ENCODE measurements around the gene PAQR6. TPM values are rescaled to one million over a fixed set of nuclear protein-coding genes. Genes with fewer than 3 reads are reported as not detected.
"Not testable (repeated sequence)": the region's sequence is repeated elsewhere in the genome, so short reads cannot be mapped to it uniquely, and the experiment has no call there.

PAQR6 gene
- total RNA-seq, 1 donor from 2014 or later = 0.51 TPM

- no peak for DNase-seq
- ATAC-seq (ENCODE audit: poor library complexity) = no peak
- intact Hi-C loops (cut with DNase I) = no loop called here
Measured at GRCh38 chr1:156241926-156242325, 5.9 kb downstream of the PAQR6 start, which contains the start of gene BGLAP. Gene BGLAP (plus strand): TSS chr1:156242184. CDS start chr1:156242232, 48 bp downstream.

- intact Hi-C loops (cut with DNase I) = no loop called here
- DNase-seq = no peak
- no peak for ATAC-seq (ENCODE audit: poor library complexity)
Measured at GRCh38 chr1:156241311-156241811, 6.5 kb downstream of the PAQR6 start.

DNA sequence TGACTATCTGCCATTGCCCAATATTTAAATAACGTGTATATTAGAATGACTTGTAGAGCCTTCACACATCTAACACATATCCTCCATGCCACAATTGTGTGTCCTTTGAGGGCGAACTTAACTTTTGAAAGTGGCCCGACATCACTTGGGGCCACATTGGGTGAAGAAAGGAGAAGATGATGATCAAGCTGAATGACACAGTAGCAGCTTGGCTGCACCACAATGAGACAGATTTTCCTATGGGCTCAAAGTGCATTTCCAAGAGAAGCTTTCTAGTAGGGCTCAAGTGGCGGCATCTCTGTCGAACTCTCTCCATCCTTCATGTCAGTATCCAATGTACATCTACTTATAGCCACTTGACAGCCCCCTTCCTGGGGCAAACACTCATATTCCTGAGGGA, 9.6 kb downstream of the PAQR6 start:
- no peak for DNase-seq
- intact Hi-C loops (cut with DNase I) = no loop called here
- no peak for ATAC-seq (ENCODE audit: poor library complexity)

DNA sequence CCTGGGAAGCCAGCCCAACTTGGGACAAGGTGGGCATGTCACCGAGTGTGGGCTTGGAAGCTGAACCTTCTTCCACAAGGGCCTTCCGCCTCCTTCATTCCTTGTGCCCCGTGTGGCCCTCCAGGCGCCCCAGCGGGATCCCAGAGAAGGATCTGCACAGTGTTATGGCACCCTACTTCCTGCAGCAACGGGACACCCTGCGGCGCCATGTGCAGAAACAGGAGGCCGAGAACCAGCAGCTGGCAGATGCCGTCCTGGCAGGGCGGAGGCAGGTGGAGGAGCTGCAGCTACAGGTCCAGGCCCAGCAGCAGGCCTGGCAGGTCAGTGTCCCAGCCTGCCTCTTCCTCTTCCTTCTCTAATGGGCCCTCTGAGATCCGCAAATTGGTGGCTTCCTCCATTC, 11.7 kb downstream of the PAQR6 start:
- intact Hi-C loops (cut with DNase I) = no loop called here
- no peak for DNase-seq
- ATAC-seq (ENCODE audit: poor library complexity) = no peak

DNA sequence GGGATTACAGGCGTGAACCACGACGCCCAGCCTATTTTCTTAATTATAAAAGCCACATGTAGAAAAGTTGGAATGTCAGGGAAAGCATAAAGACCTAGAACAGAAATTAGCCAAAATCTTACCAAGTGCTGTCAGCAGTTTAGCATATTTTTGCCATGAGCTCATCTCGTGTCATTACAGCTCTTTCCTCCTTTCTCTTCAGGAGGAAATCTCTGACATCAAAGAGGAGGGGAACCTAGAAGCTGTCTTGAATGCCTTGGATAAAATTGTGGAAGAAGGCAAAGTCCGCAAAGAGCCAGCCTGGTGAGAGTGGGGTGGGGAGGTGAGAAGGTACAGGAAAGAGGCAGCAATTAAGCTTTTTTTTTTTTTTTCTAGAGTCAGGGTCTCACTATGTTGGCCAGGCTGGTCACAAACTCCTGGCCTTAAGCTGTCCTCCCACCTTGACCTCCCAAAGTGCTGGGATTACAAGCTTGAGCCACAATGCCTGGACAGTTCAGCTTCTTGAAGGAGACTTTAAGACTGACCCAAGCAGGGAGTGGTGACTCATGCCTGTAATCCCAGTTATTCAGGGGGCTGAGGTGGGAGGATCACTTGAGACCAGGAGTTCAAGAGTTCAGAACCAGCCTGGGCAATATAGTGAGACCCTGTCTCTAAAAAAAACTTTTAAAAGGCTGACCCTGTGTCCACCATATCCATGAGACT, 14.3 kb downstream of the PAQR6 start:
- intact Hi-C loops (cut with DNase I) = no loop called here
- DNase-seq = no peak
- ATAC-seq (ENCODE audit: poor library complexity) = no peak

DNA sequence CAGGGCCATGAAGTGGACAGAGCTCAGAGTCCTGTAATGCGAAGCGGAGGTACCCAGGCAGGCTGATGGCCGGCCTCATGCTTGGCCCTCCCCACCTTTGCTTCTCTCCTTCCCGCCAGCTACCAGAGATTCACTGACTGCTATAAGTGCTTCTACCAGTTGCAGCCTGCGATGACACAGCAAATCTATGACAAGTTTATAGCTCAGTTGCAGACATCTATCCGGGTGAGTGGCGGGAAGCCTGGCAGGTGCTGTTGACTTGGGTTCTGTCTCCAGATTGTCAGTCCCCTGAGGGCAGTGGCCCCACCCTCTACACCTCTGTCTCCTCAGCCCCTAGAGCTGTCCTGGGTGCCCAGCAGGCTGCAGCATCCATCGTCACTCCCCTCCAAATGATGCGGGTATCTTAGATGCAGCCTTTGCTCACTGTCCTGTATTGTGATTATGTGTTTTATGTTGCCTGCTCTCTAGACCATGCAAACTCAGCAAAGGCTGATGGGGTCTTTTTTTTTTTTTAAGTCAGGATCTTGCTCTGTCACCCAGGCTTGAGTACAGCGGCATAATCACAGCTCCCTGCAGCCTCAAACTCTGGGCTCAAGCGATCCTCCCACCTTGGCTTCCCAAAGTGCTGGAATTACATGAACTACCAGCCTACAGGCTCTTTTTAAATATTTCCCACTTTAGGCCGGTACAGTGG, 15.5 kb downstream of the PAQR6 start:
- DNase-seq = no peak
- intact Hi-C loops (cut with DNase I) = no loop called here
- ATAC-seq (ENCODE audit: poor library complexity) = no peak

DNA sequence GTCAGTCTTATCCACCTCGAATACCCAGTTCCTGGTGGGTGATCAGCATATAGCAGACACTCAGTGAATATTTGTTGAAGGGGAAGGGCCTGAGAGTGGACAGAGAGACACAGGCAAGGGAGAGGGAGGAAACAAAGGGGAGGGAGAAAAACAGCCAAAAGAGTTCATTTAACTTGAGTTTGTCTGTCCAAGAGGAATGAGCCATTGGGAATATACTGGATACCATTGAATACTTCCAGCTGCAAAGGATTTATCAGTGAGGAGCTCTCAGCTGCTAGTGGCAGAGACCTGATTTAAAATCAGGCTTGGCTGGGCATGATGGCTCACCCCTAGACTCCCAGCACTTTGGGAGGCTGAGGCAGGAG, 17.4 kb downstream of the PAQR6 start:
- no peak for DNase-seq
- intact Hi-C loops (cut with DNase I) = no loop called here
- ATAC-seq (ENCODE audit: poor library complexity) = no peak

DNA sequence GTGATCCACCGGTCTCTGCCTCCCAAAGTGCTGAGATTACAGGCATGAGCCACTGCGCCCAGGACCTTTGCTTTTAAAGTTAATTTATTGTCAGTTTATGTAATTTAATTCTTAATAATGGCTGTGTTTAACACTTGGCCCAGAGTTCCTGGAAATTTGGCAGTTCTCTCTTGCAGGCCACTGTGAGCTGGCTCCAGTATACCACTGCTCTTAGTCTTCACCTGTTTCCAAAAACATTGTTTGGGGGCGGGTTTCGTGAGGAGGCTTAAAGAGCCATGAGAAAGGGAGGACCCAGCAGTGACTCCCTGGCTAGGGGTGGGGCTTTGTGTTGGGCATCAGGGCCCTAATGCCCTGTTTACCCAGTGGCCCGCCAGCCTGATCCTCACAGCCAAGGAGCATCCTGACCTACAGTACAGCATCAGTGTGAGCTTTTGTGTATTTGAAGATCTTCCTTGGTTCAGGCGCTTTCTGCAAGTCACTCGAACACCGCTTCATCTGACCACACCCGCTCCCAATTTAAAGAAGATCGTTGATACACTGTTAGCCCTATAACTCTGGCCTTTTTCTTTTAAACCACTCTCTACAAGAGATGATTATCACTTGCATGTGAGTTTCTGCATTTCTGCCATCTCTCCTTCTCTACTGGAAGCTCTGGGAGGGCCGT, 17.9 kb downstream of the PAQR6 start:
- DNase-seq (no peak), ATAC-seq (ENCODE audit: poor library complexity) (no peak)
- intact Hi-C loops (cut with DNase I) = no loop called here

- intact Hi-C loops (cut with DNase I) = no loop called here
- ATAC-seq (ENCODE audit: poor library complexity) = no peak
- no peak for DNase-seq
Measured at GRCh38 chr1:156228501-156228900, 19.4 kb downstream of the PAQR6 start.

DNA sequence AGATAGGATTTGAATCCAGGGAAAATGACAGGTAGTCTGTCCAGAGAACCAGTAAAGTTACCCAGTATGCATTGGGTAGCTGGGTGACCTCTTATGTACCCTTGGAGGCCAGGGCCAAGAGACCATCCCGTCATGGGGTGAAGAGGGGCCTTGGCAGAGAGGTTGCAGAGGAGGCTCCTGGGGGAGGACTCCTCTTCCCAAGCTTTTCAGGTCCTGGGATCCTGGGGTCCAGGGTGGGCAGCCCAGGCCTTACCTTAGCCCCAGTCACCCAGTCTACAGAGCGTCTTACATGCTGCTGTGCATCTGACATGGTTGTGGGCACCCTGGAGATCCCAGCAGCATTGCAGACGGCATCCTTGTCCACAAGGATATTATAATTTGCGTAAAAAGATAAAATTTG, 21.1 kb downstream of the PAQR6 start:
- DNase-seq = no peak
- intact Hi-C loops (cut with DNase I) = no loop called here
- no peak for ATAC-seq (ENCODE audit: poor library complexity)

DNA sequence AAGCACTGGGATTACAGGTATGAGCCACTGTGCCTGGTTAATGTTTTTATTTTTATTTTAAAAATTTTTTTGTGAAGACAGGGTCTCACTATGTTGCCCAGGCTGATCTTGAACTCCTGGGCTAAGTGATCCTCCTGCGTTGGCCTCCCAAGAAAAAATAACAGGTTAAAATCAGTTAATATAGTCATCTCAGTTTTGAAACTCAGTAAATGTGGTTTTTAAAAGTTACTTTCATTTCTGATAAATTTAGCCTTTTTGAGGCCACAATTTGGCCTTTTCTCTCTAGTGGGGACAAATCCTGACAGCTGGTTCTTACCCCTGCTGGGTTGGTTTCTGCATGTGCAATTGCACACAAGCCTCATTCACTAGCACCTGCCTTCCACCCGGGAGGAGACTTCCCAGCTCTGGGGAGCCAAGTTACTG, 21.7 kb downstream of the PAQR6 start:
- intact Hi-C loops (cut with DNase I) = no loop called here
- ATAC-seq (ENCODE audit: poor library complexity) (no peak), DNase-seq (no peak)

DNA sequence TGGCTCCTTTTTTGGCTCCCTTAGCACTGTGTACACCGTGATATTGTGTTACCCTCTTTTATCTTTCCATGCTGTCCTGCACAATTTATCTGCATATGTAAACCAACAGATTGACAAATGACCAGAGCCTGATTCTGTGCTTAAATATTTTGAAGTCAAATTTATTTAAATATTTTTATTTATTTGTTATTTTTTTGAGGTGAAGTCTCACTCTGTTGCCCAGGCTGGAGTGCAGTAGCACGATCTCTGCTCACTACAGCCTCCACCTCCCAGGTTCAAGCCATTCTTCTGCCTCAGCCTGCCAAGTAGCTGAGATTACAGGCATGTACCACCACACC, 22.2 kb downstream of the PAQR6 start:
- intact Hi-C loops (cut with DNase I) = loop anchor here (2.0 kb wide), 1 partner anchor 135 kb away; no protein-coding TSS in a partner anchor
- DNase-seq (no peak), ATAC-seq (ENCODE audit: poor library complexity) (no peak)

DNA sequence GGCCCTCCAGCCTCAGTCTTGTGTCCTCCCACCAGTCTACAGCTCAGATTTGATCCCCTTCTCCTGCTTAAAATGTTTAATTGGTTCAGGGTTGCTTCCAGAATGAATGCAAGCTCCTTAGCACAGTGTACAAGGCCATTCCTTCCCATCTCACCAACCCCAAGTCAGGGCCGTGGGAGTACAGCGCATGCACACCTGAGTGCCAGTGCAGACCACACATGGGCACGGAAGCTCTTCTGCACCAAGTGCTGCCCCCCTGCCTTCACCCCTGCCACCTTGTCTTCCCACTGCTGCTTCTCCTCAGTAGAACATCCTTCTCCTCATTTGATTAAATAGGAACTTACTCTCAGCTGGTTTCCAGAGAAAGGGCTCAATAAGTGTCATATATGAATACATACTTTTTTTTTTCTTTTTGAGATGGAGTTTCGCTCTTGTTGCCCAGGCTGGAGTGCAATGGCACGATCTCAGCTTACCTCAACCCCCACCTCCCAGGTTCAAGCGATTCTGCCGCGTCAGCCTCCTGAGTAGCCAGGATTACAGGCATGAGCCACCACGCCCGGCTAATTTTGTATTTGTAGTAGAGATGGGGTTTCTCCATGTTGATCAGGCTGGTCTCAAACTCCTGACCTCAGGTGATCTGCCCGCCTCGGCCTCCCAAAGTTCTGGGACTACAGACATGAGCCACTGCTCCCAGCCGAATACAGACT, 25.7 kb downstream of the PAQR6 start:
- DNase-seq = no peak
- ATAC-seq (ENCODE audit: poor library complexity) = no peak
- intact Hi-C loops (cut with DNase I) = loop anchor here (5.0 kb wide), 1 partner anchor 70 kb away; the partner anchor contains the start of gene SEMA4A

- ATAC-seq (ENCODE audit: poor library complexity) (no peak), DNase-seq (no peak)
- intact Hi-C loops (cut with DNase I) = loop anchor here (5.0 kb wide), 1 partner anchor 68 kb away; the partner anchor contains the start of gene SEMA4A
Measured at GRCh38 chr1:156220226-156220625, 27.6 kb downstream of the PAQR6 start.

- DNase-seq = no peak
- intact Hi-C loops (cut with DNase I) = no loop called here
- ATAC-seq (ENCODE audit: poor library complexity) = no peak
Measured at GRCh38 chr1:156217871-156218270, 30.0 kb downstream of the PAQR6 start.

- intact Hi-C loops (cut with DNase I); DNase-seq; ATAC-seq (ENCODE audit: poor library complexity): not testable (repeated sequence)
Measured at GRCh38 chr1:156216361-156217086, 31.3 kb downstream of the PAQR6 start.

- ATAC-seq (ENCODE audit: poor library complexity) (no peak), DNase-seq (no peak)
- intact Hi-C loops (cut with DNase I) = no loop called here
Measured at GRCh38 chr1:156214024-156214748, 33.7 kb downstream of the PAQR6 start.

DNA sequence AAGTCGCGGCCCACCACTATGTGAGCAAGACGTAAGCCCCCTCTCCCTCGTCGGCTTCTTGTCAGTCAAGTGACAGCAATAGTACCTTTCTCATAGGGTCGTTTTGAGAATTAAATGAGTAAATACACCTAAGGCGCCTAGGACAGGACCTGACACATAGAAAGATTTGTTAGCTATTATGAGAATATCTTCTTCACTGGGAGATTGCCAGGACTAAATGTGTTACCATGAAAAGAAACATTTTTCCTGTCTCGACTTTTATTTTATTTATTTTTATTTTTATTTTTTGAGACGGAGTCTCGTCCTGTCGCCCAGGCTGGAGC, 34.3 kb downstream of the PAQR6 start:
- DNase-seq = no peak
- intact Hi-C loops (cut with DNase I) = no loop called here

More for the DNA sequence above, 34.3 kb downstream of the PAQR6 start:
- ATAC-seq (ENCODE audit: poor library complexity) = no peak

All from Right ventricle myocardium superior (tissue), 1 donor.